Measurements from ENCODE around the gene USP1.

GRCh38 chr1:62437273-62437940, 558 bp downstream of the USP1 start:
- TF ChIP-seq CTCF (IDR thresholded peaks at IDR 0.05; ENCODE audit: low read depth, low read length) (no peak), POLR2A (IDR thresholded peaks at IDR 0.05; ENCODE audit: extremely low read depth, insufficient read length) (no peak), MYC (IDR thresholded peaks at IDR 0.05; ENCODE audit: low read depth, low read length) (peak; percentile 30; the same call in 1 of the 2 replicates)
